HG02588 (cell line): Measurements from ENCODE around the gene CYS1.

Experiments
- ATAC-seq: cut with Tn5 transposase; IDR thresholded peaks from one replicate; pipeline ENCODE4 v1.9.1; 2021; ENCODE audit warnings: mild to moderate bottlenecking, moderate library complexity; ENCODE audit not compliant: unreplicated experiment

Gene CYS1

DNA sequence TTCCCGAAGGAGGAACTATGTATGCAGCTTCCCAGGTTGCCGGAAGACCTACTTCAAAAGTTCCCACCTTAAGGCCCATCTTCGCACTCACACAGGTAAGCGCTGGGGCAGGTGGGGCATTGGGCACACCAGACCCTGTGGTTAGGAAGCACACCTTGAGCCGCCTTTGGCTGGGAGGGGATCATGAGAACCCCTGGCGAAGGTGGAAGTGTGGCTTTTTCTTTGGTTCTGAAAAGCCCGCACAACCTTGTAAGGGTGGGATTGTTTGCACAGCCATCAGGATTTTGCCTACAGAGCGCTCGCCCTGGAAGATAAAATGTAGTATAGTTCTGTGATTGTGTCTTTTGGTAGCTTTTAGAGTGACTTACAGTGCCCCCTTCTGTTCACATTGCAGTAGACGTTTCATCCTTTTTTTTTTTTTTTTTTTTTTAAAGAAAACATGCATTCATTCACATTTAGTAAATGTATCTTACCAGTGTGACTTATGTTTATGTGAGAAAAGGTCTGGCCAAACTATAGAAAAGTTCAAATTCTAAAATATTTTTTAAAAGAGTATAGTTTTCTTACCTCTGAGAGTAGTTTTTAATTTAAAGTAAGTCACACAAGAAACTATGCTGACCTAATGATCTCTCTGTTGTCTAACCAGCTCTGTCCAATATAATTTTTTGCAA lies 31.6 kb downstream of the CYS1 start:
- no peak for ATAC-seq

- ATAC-seq = no peak
Observed at GRCh38 chr2:10047616-10048500, 32.4 kb downstream of the CYS1 start.

- ATAC-seq = no peak
Observed at GRCh38 chr2:10046931-10047330, 33.3 kb downstream of the CYS1 start.

DNA sequence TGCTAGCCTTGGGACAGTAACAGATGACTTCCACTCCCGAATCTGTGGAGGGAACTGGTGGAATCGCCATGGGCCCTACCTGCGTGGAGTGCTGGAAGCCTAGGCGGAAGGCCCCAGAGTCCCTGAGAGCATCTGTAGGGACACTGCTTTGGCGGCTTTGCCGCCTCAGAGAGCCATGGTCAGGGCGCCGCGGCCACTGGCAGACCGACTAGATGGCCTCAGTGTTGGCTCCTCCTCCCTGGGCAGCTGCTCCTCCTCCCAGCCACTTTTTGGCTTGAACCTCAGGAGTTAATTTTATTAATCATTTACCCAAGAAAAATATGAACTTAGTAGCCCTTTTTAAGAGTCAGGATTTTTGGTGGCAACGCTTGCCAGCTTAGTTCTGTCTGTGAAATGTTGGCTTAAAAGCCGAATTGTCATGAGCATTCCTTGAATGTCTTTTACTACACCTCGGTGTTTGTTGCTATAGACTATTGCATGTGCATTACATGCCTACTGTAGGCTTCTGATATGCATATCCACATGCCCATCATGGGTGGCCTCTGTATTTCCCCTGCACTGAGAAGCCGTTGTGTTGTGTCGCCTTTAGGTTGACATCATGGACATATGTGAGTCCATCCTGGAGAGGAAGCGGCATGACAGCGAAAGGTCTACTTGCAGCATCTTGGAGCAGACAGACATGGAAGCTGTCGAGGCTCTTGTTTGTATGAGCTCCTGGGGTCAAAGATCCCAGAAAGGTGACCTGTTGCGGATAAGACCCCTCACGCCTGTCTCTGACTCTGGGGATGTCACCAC lies 34.5 kb downstream of the CYS1 start:
- no peak for ATAC-seq

GRCh38 chr2:10043906-10044601 lies 36.2 kb downstream of the CYS1 start:
- peak; percentile 60 for ATAC-seq

- ATAC-seq = peak; percentile 72
Observed at GRCh38 chr2:10043256-10043905, 36.8 kb downstream of the CYS1 start, which contains the start of gene KLF11. TSS of gene KLF11 (plus strand) at chr2:10043550. CDS start at chr2:10043717, 167 bp downstream.

DNA sequence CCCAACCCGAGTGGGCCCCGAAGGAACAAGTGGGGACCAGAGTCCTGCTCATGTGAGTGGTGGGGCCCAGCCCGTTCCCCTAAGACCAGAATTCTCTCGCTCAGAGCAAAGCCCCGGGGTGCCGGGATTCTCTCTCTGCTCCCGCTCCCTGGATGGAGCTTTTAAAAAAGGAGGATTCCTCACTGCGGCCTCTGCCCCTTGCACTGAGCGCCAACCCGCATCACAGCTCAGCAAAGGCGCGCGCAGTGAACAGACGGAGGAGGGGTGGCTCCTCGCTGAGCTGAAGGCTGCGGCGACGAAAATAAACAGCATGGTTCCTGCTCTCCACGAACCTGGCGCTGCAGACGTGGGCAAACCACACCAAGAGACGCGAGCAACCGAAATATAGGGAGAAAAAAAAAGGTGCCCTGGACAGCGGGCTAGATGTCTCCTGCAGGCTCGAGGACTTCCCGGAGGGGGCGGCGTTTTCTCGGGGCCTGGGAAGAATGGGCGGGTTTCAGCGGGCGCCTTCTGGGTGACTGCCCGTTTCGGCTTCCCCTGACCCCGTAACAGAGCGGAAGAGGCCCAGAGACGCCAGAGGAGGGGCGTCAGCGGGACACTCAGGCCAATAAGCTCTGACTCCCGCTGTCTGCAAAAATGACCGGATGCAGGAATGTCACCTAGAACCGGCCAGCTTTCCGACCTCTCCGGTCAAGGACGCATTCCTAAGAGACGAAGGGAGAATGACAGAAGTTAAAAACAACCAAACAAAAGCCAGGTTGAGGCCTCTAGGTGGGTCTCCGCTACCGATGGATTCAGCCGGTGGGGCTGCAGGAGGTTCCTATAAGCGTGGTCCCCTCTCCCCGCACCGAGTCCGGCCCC lies 37.7 kb downstream of the CYS1 start:
- ATAC-seq = no peak

- no peak for ATAC-seq
Observed at GRCh38 chr2:10041711-10042110, 38.5 kb downstream of the CYS1 start.

DNA sequence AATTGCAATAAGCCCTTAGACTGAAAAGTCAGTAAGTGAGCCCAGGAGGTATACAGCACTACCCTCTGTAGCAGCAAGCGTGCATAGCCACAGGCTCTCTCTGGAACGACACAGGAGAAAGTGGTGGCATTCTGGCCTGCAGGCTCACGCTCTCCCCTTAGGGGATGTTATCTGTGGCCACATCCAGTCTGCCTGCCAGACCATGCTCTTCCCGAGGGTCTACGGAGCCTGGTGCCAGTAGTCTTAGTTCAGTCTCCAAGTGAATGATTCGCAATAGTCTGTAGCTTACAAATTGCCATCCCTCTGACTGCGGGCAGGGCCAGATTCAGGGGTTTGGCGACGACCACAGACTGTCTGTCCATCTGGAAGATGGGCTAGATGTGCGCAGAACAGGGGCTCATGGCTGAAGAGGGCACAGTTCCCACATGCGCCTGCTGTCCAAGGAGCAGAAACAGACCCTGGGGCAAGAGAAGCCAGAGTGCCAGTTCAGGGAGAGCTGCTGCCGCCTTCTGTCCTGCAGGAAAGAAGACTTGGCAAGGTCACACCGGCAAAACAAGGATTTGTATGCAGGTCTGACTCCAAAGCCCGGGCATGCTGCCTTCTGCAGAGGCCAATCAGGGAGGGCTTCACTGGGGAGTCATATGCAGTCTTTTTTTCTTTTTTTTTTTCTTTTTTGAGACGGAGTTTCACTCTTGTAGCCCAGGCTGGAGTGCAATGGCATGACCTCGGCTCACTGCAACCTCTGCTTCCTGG lies 40.4 kb downstream of the CYS1 start:
- ATAC-seq = no peak

GRCh38 chr2:10038716-10039115 lies 41.5 kb downstream of the CYS1 start:
- no peak for ATAC-seq

DNA sequence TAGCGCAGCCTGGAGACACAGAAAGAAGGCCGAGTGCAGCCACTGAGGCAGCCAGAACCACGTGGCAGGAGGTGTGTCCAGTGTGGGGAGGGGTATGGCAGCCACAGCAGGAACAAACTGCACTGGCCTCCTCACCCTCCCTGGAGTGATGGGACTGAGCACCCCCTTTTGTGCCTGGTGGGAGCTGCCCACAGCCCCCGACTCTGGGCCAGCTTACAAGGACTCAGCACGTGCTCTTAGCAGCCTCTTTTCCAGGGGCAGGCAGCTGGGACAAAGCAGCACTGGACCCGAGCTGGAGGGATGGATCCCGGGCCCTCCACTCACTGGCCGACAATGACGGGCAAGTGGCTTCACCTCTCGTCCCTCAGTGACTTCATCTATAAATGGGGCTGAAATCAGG lies 42.1 kb downstream of the CYS1 start:
- no peak for ATAC-seq

GRCh38 chr2:10036095-10036884 lies 43.9 kb downstream of the CYS1 start:
- peak; percentile 55 for ATAC-seq

- ATAC-seq = no peak
Observed at GRCh38 chr2:10035633-10036032, 44.6 kb downstream of the CYS1 start.

GRCh38 chr2:10035053-10035422 lies 45.2 kb downstream of the CYS1 start:
- ATAC-seq = no peak

GRCh38 chr2:10034333-10035052 lies 45.7 kb downstream of the CYS1 start:
- ATAC-seq = no peak

- ATAC-seq = no peak
Observed at GRCh38 chr2:10033251-10034006, 46.8 kb downstream of the CYS1 start.

- no peak for ATAC-seq
Observed at GRCh38 chr2:10032746-10033105, 47.5 kb downstream of the CYS1 start.
